Activated naive CD8-positive, alpha-beta T cell treated with anti-CD3 and anti-CD28 coated beads, Interleukin-2, amount 10 ng/mL, durations not matched to agents 7 days and 5 days (primary cell): ENCODE results near the gene CRYM. TPM values are rescaled to one million over a fixed set of nuclear protein-coding genes. Genes with fewer than 3 reads are reported as not detected.
A peak's percentile ranks its signal among the peaks of the same experiment; 100 is the strongest.
"Not testable (repeated sequence)": the region's sequence is repeated elsewhere in the genome, so short reads cannot be mapped to it uniquely, and the experiment has no call there.

ENCODE experiments used
- ATAC-seq: fragments of 150-1000 bp; cut with Tn5 transposase; one replicate; pipeline ENCODE4 v1.10.0; 2021; ENCODE audit warnings: low read depth, moderate library complexity
- POLR2A ChIA-PET: fragments of 350-600 bp; sonication (Branson Sonifier 250); formaldehyde crosslinking; loops from one replicate; lab custom pipeline; 2021; ENCODE audit warnings: antibody characterized with exemption; lab: Charles Lee
- DNase-seq: peaks from one replicate; pipeline ENCODE4 v3.0.0; 2021
- H3K27ac Mint-ChIP-seq: one replicate; pipeline ENCODE4 v1.8.0; 2022; ENCODE audit warnings: mild to moderate bottlenecking, mixed read lengths
- H3K27me3 Mint-ChIP-seq: one replicate; pipeline ENCODE4 v1.8.0; 2022; ENCODE audit warnings: mild to moderate bottlenecking, moderate library complexity, mixed read lengths
- H3K36me3 Mint-ChIP-seq: one replicate; pipeline ENCODE4 v1.8.0; 2021; ENCODE audit warnings: mild to moderate bottlenecking, mixed read lengths
- H3K4me1 Mint-ChIP-seq: one replicate; pipeline ENCODE4 v1.8.0; 2021; ENCODE audit warnings: mixed read lengths
- H3K4me3 Mint-ChIP-seq: one replicate; pipeline ENCODE4 v1.8.0; 2022; ENCODE audit warnings: mild to moderate bottlenecking, moderate library complexity, mixed read lengths
- H3K9me3 Mint-ChIP-seq: one replicate; pipeline ENCODE4 v1.8.0; 2021; ENCODE audit warnings: mixed read lengths
- total RNA-seq, 2 experiments: library from RNA; stranded (reverse); gene quantifications; one replicate each; pipeline ENCODE4 v1.2.3, GENCODE V29; 2021

Gene CRYM
- total RNA-seq, result not detected

DNA sequence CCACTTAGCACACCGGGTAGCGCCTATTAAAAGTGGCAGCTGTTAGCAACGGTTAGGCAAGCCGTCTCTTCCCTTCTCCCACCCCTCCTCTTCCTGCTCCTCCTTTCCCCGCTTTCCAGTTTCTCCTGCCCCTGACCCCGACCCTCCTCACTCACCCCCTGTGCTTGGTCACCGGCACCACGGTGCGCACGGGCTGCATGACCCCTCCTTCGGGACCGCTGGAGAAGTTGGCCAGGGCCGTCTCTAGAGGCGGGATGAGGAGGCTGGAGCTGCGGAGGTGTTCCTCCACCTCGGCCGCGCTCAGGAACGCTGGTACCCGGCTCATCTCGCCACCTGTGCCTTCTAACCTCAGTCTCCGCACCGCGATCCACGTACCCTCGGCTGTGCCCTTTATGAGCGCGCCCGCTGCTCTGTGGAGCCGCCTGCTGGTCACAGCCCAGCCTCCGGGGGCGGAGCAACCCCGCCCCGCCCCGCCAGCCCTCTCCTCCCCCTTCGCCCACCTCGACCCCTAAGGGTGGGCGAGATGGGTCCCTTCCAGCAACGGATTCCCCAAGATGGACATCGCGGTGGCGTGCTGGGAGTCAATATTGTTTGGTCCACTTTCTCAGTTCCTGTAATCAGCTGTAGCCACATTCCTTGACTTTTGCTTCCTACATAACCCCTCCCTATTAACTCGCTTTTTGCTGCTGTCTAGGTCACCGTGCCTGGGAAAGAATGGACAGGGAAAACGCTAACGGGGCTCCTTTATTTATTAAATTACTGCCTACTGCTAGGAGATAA lies at the start of gene CRYM:
Gene CRYM, minus strand, starts transcription at position 364 of the 780 bp plus-strand sequence. Its CDS starts 39 bp downstream, at position 325.
- ATAC-seq (peak; percentile 86), DNase-seq (peak; percentile 71)
- Mint-ChIP-seq H3K4me3 (peak within 1 kb of the TSS; percentile 39), H3K36me3 (no peaks in the 10 kb centered on the region), H3K27me3 (peaks cover 76% of the 10 kb centered on the region), H3K27ac (no peak within 1 kb of the TSS), H3K9me3 (no peaks in the 10 kb centered on the region), H3K4me1 (peaks cover 4% of the 10 kb centered on the region)
- POLR2A ChIA-PET, result no interaction called here

DNA sequence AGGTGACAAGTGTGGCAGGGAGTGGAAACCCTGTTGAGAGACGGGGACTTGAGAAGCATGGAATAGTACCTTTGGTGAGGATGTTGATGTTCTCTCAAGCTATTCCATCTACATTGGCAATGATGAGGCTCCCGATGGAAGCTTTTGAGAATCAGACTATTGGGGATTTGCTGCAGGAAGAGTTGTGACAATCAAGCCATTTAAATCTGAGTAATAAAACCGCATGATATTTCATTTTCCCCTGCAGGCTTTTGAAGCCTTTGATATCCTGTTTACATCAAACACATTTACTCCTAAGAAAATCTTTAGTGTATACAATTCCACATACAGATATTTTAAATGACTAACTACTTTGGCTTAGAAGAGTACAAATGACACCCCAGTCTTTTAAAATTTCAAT lies 49.0 kb upstream of the CRYM start:
- POLR2A ChIA-PET, result no interaction called here
- Mint-ChIP-seq H3K4me3 (no peak overlapping the region), H3K27me3 (peaks cover 21% of the 10 kb centered on the region), H3K27ac (no peak overlapping the region), H3K4me1 (no peaks in the 10 kb centered on the region), H3K9me3 (peaks cover 3% of the 10 kb centered on the region), H3K36me3 (no peaks in the 10 kb centered on the region)
- DNase-seq (no peak), ATAC-seq (no peak)

DNA sequence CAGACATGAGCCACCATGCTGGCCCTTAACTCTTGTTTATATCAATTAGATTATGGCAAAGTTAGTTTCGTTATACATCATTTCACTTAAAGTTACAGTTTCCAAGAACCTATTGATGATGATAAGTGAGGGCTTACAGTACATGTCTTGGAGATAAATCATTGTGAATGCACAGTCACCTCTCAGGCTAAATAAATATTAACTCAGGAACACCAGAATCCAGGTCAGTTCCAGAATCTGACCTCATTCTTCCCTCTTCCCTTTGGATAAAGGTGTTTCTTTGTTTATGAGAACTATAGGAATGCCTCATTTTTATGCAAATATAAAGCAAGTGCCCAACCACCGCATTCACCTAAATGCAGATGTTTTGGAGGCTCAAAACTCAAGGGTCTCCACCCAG lies 48.4 kb upstream of the CRYM start:
- no peak for DNase-seq
- Mint-ChIP-seq H3K27me3 (peaks cover 21% of the 10 kb centered on the region), H3K9me3 (peaks cover 3% of the 10 kb centered on the region), H3K36me3 (no peaks in the 10 kb centered on the region), H3K4me3 (no peak overlapping the region), H3K4me1 (no peaks in the 10 kb centered on the region), H3K27ac (no peak overlapping the region)
- no peak for ATAC-seq
- POLR2A ChIA-PET, result no interaction called here

DNA sequence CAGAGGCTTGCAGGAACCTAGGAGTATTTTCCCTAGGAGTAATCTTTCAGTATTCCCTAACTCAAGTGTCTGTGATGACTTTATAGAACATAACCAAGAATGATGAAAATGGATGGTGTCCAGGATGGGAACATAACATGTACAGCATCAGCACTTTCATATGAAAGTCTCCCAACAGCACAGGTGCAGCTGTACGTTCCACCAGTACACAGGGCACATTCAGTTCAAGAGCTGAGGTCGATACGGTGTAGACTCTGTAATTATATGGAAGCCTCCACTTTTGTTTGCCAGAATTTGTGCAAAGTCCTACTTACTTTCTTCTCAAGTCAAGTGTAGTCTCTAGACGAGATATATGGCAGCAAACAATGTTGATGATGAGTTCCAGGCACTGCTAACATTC lies 46.2 kb upstream of the CRYM start:
- peaks cover 3% of the 10 kb centered on the region for H3K9me3 Mint-ChIP-seq
- no peak overlapping the region for H3K4me3 Mint-ChIP-seq
- no peaks in the 10 kb centered on the region for H3K36me3 Mint-ChIP-seq
- ATAC-seq (no peak), DNase-seq (no peak)
- no peak overlapping the region for H3K27ac Mint-ChIP-seq
- H3K27me3 Mint-ChIP-seq, result peaks cover 18% of the 10 kb centered on the region
- POLR2A ChIA-PET, result no interaction called here
- H3K4me1 Mint-ChIP-seq, result no peaks in the 10 kb centered on the region

DNA sequence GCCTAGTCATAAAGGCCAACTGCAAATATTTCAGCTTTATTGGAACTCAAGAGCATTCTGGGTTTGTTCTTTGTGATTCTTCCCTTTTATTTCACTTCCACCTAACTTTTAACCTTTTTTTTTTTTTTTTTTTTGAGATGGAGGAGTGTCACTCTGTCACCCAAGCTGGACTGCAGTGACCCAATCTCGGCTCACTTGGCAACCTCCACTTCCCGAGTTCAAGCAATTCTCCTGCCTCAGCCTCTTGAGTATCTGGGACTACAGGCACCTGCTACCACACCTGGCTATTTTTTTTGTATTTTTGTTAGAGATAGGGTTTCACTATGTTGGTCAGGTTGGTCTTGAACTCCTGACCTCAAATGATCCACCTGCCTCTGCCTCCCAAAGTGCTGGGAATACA lies 44.2 kb upstream of the CRYM start:
- DNase-seq, H3K4me3 Mint-ChIP-seq, H3K9me3 Mint-ChIP-seq, H3K27ac Mint-ChIP-seq, H3K36me3 Mint-ChIP-seq, ATAC-seq, H3K4me1 Mint-ChIP-seq, POLR2A ChIA-PET: not testable (repeated sequence)
- peaks cover 16% of the 10 kb centered on the region for H3K27me3 Mint-ChIP-seq

DNA sequence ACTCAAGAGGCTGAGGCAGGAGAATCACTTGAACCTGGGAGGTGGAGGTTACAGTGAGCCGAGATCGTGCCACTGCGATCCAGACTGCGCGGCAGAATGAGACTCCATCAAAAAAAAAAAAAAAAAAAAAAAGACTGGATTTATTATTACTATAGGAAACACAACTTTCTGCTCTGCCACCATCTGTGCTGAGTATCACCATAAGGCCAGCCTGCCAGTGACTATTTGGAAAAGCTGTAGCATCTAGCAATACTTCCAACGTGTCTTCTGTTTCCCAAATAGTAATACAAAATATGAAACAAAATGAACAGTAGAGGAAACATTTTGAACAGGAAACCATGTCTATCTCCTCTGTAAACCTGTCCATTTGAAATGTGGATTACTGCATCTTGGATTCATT lies 43.6 kb upstream of the CRYM start:
- H3K27me3 Mint-ChIP-seq, result peaks cover 15% of the 10 kb centered on the region
- H3K36me3 Mint-ChIP-seq, result no peaks in the 10 kb centered on the region
- H3K4me3 Mint-ChIP-seq, result no peak overlapping the region
- H3K4me1 Mint-ChIP-seq, result no peaks in the 10 kb centered on the region
- POLR2A ChIA-PET, result no interaction called here
- no peaks in the 10 kb centered on the region for H3K9me3 Mint-ChIP-seq
- DNase-seq, result no peak
- H3K27ac Mint-ChIP-seq, result no peak overlapping the region
- no peak for ATAC-seq

DNA sequence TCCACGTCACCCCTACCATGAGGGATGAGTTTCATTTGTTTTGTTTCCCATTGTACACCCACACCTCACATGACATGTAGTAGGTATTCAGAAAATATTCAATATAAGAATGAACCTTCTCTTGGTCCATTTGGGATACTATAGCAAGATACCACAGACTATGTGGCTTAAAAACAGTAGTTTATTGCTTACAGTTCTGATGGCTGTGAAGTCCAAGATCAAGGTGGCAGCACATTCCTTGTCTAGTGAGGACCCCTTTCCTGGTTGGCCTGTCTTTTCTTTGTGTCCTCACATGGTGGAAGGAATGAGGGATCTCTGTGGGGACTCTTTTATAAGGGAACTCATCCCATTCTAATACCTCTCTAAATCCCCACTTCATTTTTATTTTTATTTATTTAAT lies 36.2 kb upstream of the CRYM start:
- ATAC-seq (no peak), DNase-seq (no peak)
- Mint-ChIP-seq H3K36me3 (no peaks in the 10 kb centered on the region), H3K27me3 (peaks cover 27% of the 10 kb centered on the region), H3K27ac (no peak overlapping the region), H3K4me3 (no peak overlapping the region), H3K9me3 (no peaks in the 10 kb centered on the region), H3K4me1 (no peaks in the 10 kb centered on the region)
- POLR2A ChIA-PET, result no interaction called here

DNA sequence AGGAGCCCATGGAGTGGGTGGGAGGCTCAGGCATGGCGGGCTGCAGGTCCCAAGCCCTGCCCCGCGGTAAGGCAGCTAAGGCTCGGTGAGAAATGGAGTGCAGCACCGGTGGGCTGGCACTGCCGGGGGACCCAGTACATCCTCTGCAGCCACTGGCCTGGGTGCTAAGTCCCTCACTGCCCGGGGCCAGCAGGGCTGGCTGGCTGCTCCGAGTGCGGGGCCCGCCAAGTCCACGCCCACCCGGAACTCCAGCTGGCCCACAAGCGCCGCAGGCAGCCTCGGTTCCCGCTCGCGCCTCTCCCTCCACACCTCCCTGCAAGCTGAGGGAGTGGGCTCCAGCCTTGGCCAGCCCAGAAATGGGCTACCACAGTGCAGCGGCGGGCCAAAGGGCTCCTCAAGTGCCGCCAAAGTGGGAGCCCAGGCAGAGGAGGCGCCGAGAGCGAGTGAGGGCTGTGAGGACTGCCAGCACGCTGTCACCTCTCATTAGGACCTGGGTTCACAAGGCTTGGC lies 34.8 kb upstream of the CRYM start:
- not testable (repeated sequence) for H3K27ac Mint-ChIP-seq, H3K4me3 Mint-ChIP-seq, H3K4me1 Mint-ChIP-seq

DNA sequence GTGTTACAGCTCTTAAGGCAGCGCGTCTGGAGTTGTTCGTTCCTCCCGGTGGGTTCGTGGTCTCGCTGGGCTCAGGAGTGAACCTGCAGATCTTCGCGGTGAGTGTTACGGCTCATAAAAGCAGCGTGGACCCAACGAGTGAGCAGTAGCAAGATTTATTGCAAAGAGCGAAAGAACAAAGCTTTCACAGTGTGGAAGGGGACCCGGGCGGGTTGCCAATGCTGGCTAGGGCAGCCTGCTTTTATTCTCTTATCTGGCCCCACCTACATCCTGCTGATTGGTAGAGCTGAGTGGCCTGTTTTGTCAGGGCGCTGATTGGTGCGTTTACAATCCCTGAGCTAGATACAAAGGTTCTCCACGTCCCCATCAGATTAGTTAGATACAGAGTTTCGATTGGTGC lies 34.0 kb upstream of the CRYM start:
- H3K27me3 Mint-ChIP-seq, result peaks cover 32% of the 10 kb centered on the region
- H3K4me1 Mint-ChIP-seq, H3K9me3 Mint-ChIP-seq, H3K4me3 Mint-ChIP-seq, H3K36me3 Mint-ChIP-seq, H3K27ac Mint-ChIP-seq, ATAC-seq, DNase-seq, POLR2A ChIA-PET: not testable (repeated sequence)

More for the DNA sequence above, 34.8 kb upstream of the CRYM start:
- H3K27me3 Mint-ChIP-seq, result peaks cover 32% of the 10 kb centered on the region
- POLR2A ChIA-PET, ATAC-seq, H3K9me3 Mint-ChIP-seq, H3K36me3 Mint-ChIP-seq, DNase-seq: not testable (repeated sequence)

DNA sequence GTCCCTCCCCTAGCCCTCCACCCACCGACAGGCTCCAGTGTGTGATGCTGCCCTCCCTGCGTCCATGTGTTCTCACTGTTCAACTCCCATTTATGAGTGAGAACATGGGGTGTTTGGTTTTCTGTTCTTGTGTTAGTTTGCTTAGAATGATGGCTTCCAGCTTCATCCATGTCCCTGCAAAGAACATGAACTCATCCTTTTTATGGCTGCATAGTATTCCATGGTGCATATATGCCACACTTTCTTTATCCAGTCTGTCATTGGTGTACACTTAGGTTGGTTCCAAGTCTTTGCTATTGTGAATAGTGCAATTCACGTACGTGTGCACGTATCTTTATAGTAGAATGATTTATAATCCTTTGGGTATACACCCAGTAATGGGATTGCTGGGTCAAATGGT lies 28.6 kb upstream of the CRYM start:
- H3K36me3 Mint-ChIP-seq, DNase-seq, ATAC-seq, H3K9me3 Mint-ChIP-seq, H3K27ac Mint-ChIP-seq, H3K4me3 Mint-ChIP-seq, POLR2A ChIA-PET, H3K4me1 Mint-ChIP-seq: not testable (repeated sequence)
- peaks cover 50% of the 10 kb centered on the region for H3K27me3 Mint-ChIP-seq

DNA sequence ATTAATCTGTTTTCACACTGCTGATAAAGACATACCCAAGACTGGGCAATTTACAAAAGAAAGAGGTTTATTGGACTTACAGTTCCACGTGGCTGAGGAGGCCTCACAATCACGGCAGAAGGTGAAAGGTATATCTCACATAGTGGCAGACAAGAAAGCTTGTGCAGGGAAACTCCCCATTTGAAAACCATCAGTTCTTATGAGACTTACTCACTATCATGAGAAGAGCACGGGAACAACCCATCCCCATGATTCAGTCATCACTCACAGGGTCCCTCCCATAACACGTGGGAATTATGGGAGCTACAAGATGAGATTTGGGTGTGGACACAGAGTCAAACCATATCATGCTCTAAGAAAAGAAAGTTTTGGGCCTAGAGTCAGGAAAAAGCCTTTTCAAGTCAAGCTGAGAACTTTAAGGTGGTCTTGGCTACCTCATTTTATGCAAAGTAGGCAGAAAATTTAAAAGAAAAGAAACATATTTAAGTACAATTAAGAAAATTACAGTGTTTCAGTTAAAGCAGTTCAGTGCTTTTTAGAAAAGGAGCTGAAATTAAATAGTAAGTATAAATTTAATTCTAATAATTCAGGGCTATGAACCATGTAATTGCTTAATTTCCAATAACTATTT lies 24.9 kb upstream of the CRYM start:
- Mint-ChIP-seq H3K27ac (no peak overlapping the region), H3K4me3 (no peak overlapping the region), H3K9me3 (no peaks in the 10 kb centered on the region), H3K36me3 (no peaks in the 10 kb centered on the region), H3K27me3 (peaks cover 44% of the 10 kb centered on the region), H3K4me1 (peaks cover 14% of the 10 kb centered on the region)
- POLR2A ChIA-PET, result no interaction called here
- ATAC-seq (no peak), DNase-seq (no peak)

DNA sequence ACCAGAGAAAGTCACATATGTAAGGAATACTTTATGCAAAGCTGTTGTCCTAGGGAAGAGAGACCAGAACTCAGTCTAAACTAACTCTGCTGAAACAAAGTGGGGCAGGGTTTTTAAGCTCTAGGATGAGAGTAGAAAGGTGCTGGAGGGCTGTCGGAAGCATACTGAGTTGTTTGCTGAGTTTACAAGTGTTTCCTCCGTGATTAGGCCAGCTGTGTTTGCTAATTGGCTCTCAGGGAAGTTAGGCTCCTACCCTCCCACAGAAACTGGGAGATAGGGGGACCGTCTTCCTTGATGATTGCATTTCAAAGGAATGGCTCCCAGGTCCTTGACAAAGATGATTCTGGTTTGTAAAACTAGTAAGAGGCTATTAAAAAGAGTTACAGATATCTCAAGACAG lies 24.4 kb upstream of the CRYM start:
- H3K27me3 Mint-ChIP-seq, result peaks cover 44% of the 10 kb centered on the region
- no peak for ATAC-seq
- no peaks in the 10 kb centered on the region for H3K36me3 Mint-ChIP-seq
- H3K27ac Mint-ChIP-seq, result no peak overlapping the region
- no peaks in the 10 kb centered on the region for H3K9me3 Mint-ChIP-seq
- DNase-seq, result no peak
- POLR2A ChIA-PET, result no interaction called here
- peaks cover 14% of the 10 kb centered on the region for H3K4me1 Mint-ChIP-seq
- H3K4me3 Mint-ChIP-seq, result no peak overlapping the region

DNA sequence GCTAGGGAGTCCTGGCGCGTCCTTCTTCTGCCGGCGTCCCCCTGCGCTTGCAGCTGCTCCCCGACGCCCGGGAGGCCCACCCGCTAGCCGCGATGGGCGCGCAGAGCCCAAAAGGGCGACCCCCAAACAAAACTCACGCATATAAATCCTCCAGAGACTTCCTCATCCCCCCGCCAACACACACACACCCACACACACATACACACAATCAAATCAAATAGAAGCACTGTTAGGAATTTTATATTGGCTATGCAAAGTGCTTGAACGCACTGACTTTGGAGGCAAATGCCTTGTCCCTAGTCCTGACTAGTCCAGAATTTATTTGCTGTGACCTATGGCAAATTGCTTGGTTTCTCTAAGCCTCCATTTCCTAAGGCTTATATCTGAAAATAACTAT lies 23.8 kb upstream of the CRYM start:
- peaks cover 48% of the 10 kb centered on the region for H3K27me3 Mint-ChIP-seq
- H3K9me3 Mint-ChIP-seq, result no peaks in the 10 kb centered on the region
- POLR2A ChIA-PET, result no interaction called here
- H3K4me1 Mint-ChIP-seq, result peaks cover 14% of the 10 kb centered on the region
- no peak overlapping the region for H3K27ac Mint-ChIP-seq
- peak overlapping the region; percentile 90 for H3K4me3 Mint-ChIP-seq
- ATAC-seq (no peak), DNase-seq (no peak)
- H3K36me3 Mint-ChIP-seq, result no peaks in the 10 kb centered on the region
